DLD1 (cell line): ENCODE measurements around the gene GPA33.

Experiments
- in situ Hi-C: cut with HindIII; loops from 2 replicates; pipeline ENCODE4 v1.10.0; 2017; ENCODE audit warnings: low sequenced_read_pairs

The GPA33 gene

GRCh38 chr1:167088746-167089417, 1.3 kb downstream of the GPA33 start:
- in situ Hi-C loops: no loop called here

GRCh38 chr1:167086768-167087167, 3.4 kb downstream of the GPA33 start:
- in situ Hi-C loops: no loop called here

GRCh38 chr1:167086033-167086432, 4.1 kb downstream of the GPA33 start:
- in situ Hi-C loops: no loop called here

- in situ Hi-C loops: no loop called here
Observed at GRCh38 chr1:167084757-167085156, 5.4 kb downstream of the GPA33 start.

- in situ Hi-C loops: no loop called here
Observed at GRCh38 chr1:167083871-167084270, 6.3 kb downstream of the GPA33 start.

GRCh38 chr1:167083066-167083665, 7.0 kb downstream of the GPA33 start:
- in situ Hi-C loops: no loop called here

GRCh38 chr1:167082511-167083027, 7.6 kb downstream of the GPA33 start:
- in situ Hi-C loops: no loop called here

- in situ Hi-C loops: no loop called here
Observed at GRCh38 chr1:167081594-167082156, 8.5 kb downstream of the GPA33 start.

- in situ Hi-C loops: no loop called here
Observed at GRCh38 chr1:167077868-167078210, 12.3 kb downstream of the GPA33 start.

- in situ Hi-C loops: no loop called here
Observed at GRCh38 chr1:167077128-167077867, 12.9 kb downstream of the GPA33 start.

- in situ Hi-C loops: no loop called here
Observed at GRCh38 chr1:167076136-167076710, 14.0 kb downstream of the GPA33 start.

- in situ Hi-C loops: loop anchor here (25.0 kb wide), 2 partner anchors 134 to 366 kb away; no protein-coding TSS in a partner anchor
Observed at GRCh38 chr1:167071286-167071685, 18.9 kb downstream of the GPA33 start.

- in situ Hi-C loops: loop anchor here (25.0 kb wide), 2 partner anchors 131 to 369 kb away; no protein-coding TSS in a partner anchor
Observed at GRCh38 chr1:167068761-167069160, 21.4 kb downstream of the GPA33 start.

GRCh38 chr1:167067904-167068303, 22.3 kb downstream of the GPA33 start:
- in situ Hi-C loops: loop anchor here (25.0 kb wide), 2 partner anchors 131 to 369 kb away; no protein-coding TSS in a partner anchor

- in situ Hi-C loops: loop anchor here (25.0 kb wide), 2 partner anchors 129 to 371 kb away; no protein-coding TSS in a partner anchor
Observed at GRCh38 chr1:167066333-167067122, 23.6 kb downstream of the GPA33 start.

- in situ Hi-C loops: loop anchor here (25.0 kb wide), 2 partner anchors 128 to 372 kb away; no protein-coding TSS in a partner anchor
Observed at GRCh38 chr1:167065471-167065870, 24.7 kb downstream of the GPA33 start.

- in situ Hi-C loops: loop anchor here (25.0 kb wide), 2 partner anchors 127 to 373 kb away; no protein-coding TSS in a partner anchor
Observed at GRCh38 chr1:167064621-167065020, 25.6 kb downstream of the GPA33 start.

- in situ Hi-C loops: loop anchor here (25.0 kb wide), 2 partner anchors 124 to 376 kb away; no protein-coding TSS in a partner anchor
Observed at GRCh38 chr1:167061073-167061464, 29.1 kb downstream of the GPA33 start.

GRCh38 chr1:167060141-167061072, 29.8 kb downstream of the GPA33 start:
- in situ Hi-C loops: loop anchor here (25.0 kb wide), 2 partner anchors 123 to 377 kb away; no protein-coding TSS in a partner anchor
